Stimulated activated CD4-positive, alpha-beta T cell treated with anti-CD3 and anti-CD28 coated beads, Interleukin-1b, Interleukin-23, amount 100 ng/mL, for 4 hours (primary cell): Measurements from ENCODE around the gene ISL1.

Experiments
- DNase-seq, 2 donors: peaks; one replicate each; pipeline ENCODE4 v3.0.0-alpha.2; 2020; ENCODE audit warnings: low read depth in 2 of 2

The ISL1 gene

GRCh38 chr5:51383131-51384121 lies at the start of gene ISL1:
Gene ISL1 (plus strand): TSS chr5:51383448. CDS start chr5:51383672, 224 bp downstream.
- DNase-seq: no peak

- no peak for DNase-seq
Observed at GRCh38 chr5:51336878-51337277, 46.4 kb upstream of the ISL1 start.

- no peak for DNase-seq
Observed at GRCh38 chr5:51345106-51345505, 38.1 kb upstream of the ISL1 start.

- no peak for DNase-seq
Observed at GRCh38 chr5:51347157-51347556, 36.1 kb upstream of the ISL1 start.

- DNase-seq: no peak
Observed at GRCh38 chr5:51347704-51348103, 35.5 kb upstream of the ISL1 start.

- no peak for DNase-seq
Observed at GRCh38 chr5:51371052-51371451, 12.2 kb upstream of the ISL1 start.

DNA sequence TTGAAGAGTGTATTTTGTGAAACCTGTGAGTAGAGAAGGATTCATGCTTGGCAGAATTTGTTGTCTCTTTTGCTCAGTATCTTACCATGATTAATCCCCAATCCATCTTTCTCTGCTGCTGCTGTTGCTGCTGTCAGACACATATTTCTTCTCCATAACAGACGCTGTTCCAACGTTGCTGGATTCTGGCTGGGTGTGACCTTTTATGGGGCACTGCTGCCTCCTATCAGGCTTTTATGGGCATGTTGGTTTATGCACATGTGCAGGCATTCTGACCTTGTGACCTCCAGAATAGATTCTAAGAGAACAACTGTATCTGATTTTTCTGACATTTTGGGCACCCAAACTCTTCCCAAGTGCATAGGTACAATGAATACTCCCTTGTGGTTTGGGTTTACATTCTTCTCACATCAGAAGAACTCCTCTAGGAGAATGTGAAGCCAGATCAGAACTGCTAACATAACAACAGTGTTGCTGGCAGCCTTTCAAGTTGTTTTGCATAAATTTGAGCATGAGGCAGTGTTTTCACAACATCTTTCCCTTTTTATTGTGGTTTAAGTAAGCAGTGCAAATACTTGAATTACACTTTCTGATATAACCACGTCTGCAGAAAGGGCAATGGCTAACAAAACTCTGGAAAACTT lies 9.2 kb upstream of the ISL1 start:
- no peak for DNase-seq

- no peak for DNase-seq
Observed at GRCh38 chr5:51375084-51375483, 8.2 kb upstream of the ISL1 start.

DNA sequence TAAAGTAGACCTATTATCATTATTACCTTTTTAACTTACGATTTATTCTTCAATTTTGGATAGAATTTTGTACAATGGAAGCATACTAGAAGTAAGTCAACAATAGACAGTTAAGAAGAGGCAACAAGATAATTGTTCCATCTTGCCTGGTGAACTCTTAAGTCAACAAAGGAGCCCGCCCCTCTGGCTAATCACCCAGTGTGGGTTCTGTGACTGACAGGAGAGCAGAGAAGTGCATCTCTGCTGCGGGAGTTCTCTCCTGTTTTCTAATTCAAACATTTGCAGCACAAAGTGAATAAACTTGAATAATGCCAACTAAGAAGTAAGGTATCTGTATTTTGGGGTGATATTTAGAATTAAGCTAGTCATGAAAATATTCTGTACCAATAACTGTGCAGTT lies 6.7 kb upstream of the ISL1 start:
- DNase-seq: no peak

DNA sequence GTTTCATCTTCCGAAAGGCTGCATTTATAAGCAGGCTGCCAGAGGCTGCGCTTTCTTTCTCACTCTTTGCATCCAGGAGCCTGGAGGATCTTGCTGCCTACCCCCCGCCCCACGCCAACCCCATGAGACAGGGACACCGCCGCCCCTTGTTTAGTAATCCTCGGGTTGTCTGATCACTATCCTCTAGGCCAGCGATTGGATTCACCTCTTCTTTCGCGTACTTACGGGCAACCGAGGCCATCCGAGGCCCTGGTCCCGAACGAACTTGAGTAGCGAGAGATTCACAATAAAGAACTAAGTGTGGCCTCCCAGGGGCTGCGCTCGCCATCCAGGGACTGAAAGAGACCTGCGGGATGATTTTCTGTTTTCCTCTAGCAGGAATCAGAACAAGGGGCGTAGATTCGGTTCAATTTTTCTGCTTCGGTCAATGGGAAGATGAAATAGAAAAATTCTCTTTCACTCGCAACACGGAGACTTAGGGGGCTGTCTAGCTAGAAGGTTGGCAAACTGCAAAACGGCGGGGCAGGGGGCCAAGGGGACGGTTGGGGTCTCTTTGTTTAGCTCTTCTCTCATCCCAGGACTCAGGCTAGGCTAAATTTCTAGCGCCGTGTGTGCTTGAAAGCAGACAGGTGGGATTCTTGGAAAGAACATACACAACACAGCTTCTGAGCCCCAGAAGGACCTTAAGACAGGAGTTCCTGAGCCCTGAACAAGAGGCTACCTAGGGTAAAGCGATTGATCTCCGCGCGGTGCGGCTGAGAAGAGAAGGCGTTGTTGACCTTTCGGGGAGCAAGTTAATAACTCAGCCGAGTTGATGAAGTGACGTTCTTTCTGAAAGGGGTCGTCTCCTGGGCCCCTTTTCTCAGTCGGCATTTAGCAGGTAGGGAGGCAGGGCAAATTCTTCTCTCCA lies 5.8 kb upstream of the ISL1 start:
- no peak for DNase-seq

DNA sequence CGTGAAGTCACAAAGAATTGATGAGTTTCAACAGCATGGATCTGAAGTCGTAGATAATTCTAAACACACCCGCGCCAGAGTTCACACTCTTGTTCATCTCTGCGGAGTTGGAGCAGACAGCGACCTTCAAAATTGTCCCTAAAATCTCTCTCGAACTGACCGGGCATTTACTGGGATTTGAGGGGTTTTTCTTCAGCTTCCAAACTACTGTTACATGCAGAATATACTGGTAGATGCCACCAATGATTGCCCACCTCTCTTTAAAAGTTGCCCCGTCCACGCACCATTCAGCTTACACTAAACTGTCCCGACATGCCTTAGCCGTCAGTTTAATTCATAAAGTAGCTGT lies 5.2 kb upstream of the ISL1 start:
- no peak for DNase-seq

DNA sequence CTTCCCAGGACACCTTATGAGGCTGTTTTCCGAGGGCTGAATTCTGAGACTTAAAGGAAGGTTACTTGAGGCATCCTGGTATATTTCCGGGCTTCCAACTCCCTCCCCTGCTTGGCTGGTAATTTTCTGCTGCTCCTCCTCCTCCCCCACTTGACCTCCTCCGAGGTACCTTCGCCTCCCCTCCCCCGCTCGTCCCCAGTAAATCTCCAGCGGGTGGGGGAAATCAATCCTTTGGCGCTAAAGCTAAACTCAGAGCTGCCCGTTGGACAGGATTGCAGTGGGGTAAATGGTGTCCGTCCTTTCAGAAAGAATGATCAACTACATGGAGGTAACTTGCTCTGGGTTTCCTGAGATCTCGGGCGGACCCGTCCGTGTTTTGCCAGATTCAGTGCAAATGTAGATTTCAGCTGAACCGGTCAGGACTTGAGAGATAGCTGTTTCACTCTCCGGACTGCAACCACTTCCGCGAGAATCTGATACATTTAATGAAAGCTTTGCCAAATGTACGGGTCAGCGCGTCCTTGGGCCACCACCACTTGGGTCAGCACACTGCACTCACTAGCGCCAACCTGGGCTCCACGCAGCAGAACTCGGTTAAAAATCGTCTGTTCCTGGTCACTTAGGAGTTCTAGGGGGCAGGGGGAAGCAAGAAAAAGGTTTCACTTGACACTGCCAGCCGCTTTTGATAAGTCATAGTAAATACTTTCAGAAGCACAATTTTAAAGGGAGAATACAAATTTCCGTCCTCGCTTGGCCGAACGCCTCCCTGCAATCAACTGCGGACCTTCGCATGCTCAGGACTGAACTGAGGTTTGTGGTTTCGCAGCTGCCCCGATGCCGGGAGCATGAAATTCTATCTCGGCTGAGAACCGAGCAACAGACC lies 4.6 kb upstream of the ISL1 start:
- DNase-seq: no peak

DNA sequence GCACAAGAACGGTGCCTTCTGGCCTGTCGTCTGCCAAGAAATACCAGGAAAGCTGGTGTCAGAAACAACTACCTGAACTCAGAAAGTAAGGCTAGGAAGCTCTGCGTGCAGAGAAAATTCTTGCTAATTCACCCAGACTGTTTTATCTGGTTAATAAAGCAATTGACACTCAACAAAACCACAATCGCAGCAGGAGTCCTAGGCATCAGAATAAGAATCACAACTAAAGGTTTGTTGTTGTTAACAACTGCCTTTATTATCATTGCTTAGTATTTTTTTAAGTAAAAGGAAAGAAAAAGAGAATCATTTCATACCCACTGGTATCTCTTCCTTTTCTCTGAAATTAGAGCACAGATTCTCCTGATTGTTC lies 3.9 kb upstream of the ISL1 start:
- no peak for DNase-seq

- no peak for DNase-seq
Observed at GRCh38 chr5:51380603-51381207, 2.5 kb upstream of the ISL1 start.

DNA sequence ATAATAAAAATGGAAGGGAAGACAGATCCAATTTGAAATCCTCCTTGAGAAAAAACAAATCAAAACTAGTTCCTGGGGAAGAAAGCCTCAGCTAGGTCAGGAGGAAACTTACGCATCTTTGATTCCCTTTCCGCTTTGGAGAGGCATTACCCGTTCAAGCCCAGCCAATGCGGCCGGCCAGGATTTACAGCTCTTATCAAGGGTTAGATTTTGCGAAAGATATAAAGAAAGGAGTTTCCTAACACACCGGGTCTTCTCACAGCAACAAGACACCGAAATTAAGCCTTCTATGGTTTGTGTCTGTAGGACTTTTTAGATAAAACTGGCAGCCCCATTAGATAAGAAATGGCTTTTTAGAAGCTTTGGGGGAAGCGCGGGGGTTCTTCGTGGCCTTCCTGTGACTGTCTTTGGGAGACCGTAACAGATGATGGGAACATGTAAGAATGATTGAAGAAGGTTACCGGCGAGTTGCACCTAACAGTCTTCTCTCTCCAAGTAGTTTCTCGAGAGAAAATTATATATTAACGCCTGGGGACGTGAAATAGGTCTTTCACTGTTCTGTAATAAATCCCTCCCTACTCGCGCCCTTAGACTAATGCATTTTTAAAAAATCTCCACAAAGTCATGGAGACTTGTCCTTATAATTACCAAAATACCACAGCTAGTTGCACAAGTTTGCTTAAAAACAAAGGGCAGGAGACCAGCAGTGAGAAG lies 1.3 kb upstream of the ISL1 start:
- DNase-seq: no peak

DNA sequence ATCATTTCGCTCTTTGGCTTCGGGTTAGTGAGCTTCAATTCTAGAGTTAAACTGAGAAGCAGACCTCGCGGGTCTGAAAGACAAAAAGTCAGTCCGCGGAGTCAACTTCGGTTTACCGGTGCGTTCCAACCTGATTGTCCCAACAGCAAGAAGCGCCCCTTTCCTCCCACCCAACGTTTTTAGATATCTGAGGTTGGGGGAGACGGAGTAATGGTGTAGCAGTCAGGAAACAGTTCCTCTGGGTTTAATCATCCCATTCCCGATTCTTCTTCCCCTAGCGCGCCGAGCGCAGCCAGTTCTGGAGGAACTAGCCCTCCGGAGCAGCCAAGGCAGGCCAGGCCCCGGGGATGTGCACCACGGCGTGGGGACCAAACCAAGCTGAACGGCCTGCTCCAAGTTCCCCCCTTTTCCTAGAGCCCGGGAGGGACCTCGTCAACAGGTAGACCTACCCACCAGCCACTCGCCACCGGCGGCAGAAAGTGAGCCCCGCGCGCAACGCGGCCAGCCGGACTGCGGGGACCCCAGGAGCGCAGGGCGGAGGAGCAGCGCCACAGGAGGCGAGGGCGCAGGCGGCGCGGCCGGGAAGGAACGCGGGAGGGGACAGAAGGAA lies 622 bp upstream of the ISL1 start:
- no peak for DNase-seq

GRCh38 chr5:51384281-51384840 lies 1.1 kb downstream of the ISL1 start:
- DNase-seq: no peak

DNA sequence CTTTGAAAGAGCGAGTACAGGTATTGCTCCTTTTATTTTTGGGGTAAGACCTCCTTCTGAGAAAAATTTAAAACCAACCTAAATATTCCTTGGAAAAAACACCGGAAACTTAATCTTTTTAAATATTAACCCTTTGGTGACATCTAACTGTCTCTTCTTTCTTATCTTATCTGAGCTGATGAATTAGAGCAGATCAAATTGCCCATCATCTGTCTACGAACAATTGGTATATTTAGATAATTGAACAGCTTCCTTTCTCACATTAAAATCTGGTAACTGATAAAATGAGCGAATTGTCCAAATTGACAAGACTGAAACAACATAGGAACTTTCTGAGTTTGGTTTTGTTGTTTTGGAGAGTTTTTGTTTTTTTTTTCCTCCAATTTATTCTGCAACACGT lies 2.0 kb downstream of the ISL1 start:
- no peak for DNase-seq
